NCI-H187 treated with DMSO at 0.1 percent for 48 hours (cell line): Measurements from ENCODE around the gene PSMB2.

Experiments used
- DNase-seq: peaks from one replicate; lab custom pipeline; 2025; lab: John Stamatoyannopoulos, UW

Gene PSMB2

GRCh38 chr1:35642471-35642955, 1.2 kb upstream of the PSMB2 start:
- DNase-seq = no peak

- DNase-seq = no peak
These were observed 720 bp downstream of the PSMB2 start for GRCh38 chr1:35640380-35641232.

GRCh38 chr1:35637401-35637809, 3.9 kb downstream of the PSMB2 start:
- no peak for DNase-seq

GRCh38 chr1:35633547-35633946, 7.8 kb downstream of the PSMB2 start:
- DNase-seq = no peak

GRCh38 chr1:35631396-35631795, 9.9 kb downstream of the PSMB2 start:
- DNase-seq = no peak

GRCh38 chr1:35629051-35629450, 12.3 kb downstream of the PSMB2 start:
- DNase-seq = no peak

GRCh38 chr1:35623832-35624231, 17.5 kb downstream of the PSMB2 start:
- no peak for DNase-seq

- DNase-seq = no peak
These were observed 18.7 kb downstream of the PSMB2 start for GRCh38 chr1:35622510-35623178.

GRCh38 chr1:35619237-35620121, 21.8 kb downstream of the PSMB2 start:
- DNase-seq = no peak

- DNase-seq = no peak
These were observed 25.9 kb downstream of the PSMB2 start for GRCh38 chr1:35615440-35615839.

- DNase-seq = no peak
These were observed 29.7 kb downstream of the PSMB2 start for GRCh38 chr1:35611655-35612054.

- no peak for DNase-seq
These were observed 35.5 kb downstream of the PSMB2 start for GRCh38 chr1:35605867-35606182.

GRCh38 chr1:35605071-35605866, 36.1 kb downstream of the PSMB2 start:
- DNase-seq = no peak

- no peak for DNase-seq
These were observed 37.4 kb downstream of the PSMB2 start for GRCh38 chr1:35603941-35604340.

GRCh38 chr1:35603468-35603867, 37.9 kb downstream of the PSMB2 start:
- DNase-seq = no peak

- no peak for DNase-seq
These were observed 40.7 kb downstream of the PSMB2 start for GRCh38 chr1:35600593-35600992.

- DNase-seq = no peak
These were observed 41.9 kb downstream of the PSMB2 start for GRCh38 chr1:35599411-35599810.

GRCh38 chr1:35598895-35599294, 42.4 kb downstream of the PSMB2 start:
- no peak for DNase-seq

- no peak for DNase-seq
These were observed 43.5 kb downstream of the PSMB2 start for GRCh38 chr1:35597870-35598269.

GRCh38 chr1:35595684-35596083, 45.6 kb downstream of the PSMB2 start:
- DNase-seq = no peak

GRCh38 chr1:35594005-35594760, 47.1 kb downstream of the PSMB2 start:
- no peak for DNase-seq
